K562 (cell line): ENCODE data around the gene PRRG4. TPM values are rescaled to one million over a fixed set of nuclear protein-coding genes. Genes with fewer than 3 reads are reported as not detected.

Experiments
- ATAC-seq: fragments of 200-7000 bp; cut with Tn5 transposase; 3 replicates; pipeline ENCODE4 v1.9.1; 2020; ENCODE audit warnings: moderate library complexity
- BruUV-seq: library from RNA; stranded (reverse); fragments of 400-500 nt; replicated peaks from 2 replicates; lab custom pipeline; 2021; lab: Mats Ljungman, UMichigan
- CTCF ChIA-PET: fragments of 300-600 bp; formaldehyde crosslinking; extraction: SDS; loops from one replicate; lab custom pipeline; 2021; ENCODE audit warnings: low intra/inter-chr PET ratio; lab: Yijun Ruan, JAX
- POLR2A ChIA-PET: fragments of 300-600, 350-650 bp; sonication (Branson Sonifier 250); formaldehyde crosslinking; extraction: SDS; loops from one replicate; lab custom pipeline; 2021; ENCODE audit warnings: antibody characterized with exemption, inconsistent platforms; lab: Yijun Ruan, JAX
- DNase-seq, 4 experiments: peaks; one replicate each; pipeline versions ENCODE4 v3.0.0 to v3.0.0-alpha.2; 2011 to 2018; ENCODE audit warnings: low spot score in 3 of 4, mixed read lengths in 3 of 4; ENCODE audit errors: extremely low read depth in 1 of 4
- FAIRE-seq: peaks from 2 replicates; lab custom pipeline; 2011; peaks lifted over from hg19 to GRCh38; lab: Jason Lieb, UNC
- H2AFZ ChIP-seq: 2 replicates; pipeline ENCODE4 v1.6.0; 2011; ENCODE audit warnings: low read depth, low read length, control low read depth, inconsistent platforms
- H3K27ac ChIP-seq: fragments of 200-600 bp; 3 replicates; pipeline ENCODE4 v1.8.0; 2011; ENCODE audit warnings: low read depth, mild to moderate bottlenecking, control low read depth, inconsistent platforms, low read length, moderate library complexity, mixed read lengths; ENCODE audit errors: extremely low read depth
- H3K27me3 ChIP-seq, 2 experiments: fragments of 300-600 bp in 1 of 2; 2 replicates in 1 of 2; 3 replicates in 1 of 2; pipeline versions ENCODE4 v1.6.0 to v1.8.0; 2011; ENCODE audit warnings: inconsistent platforms in 2 of 2, low read length in 2 of 2, mild to moderate bottlenecking in 1 of 2, mixed read lengths in 1 of 2, moderate library complexity in 1 of 2; ENCODE audit not compliant: control insufficient read depth in 2 of 2, insufficient read depth in 2 of 2
- H3K36me3 ChIP-seq: fragments of 300-600 bp; 3 replicates; pipeline ENCODE4 v1.8.0; 2011; ENCODE audit warnings: mild to moderate bottlenecking, low read length, inconsistent platforms; ENCODE audit not compliant: control insufficient read depth, insufficient read depth
- H3K4me1 ChIP-seq, 2 experiments: fragments of 200-600 bp in 1 of 2; replicated peaks in 1 of 2; 2 replicates in 1 of 2; 3 replicates in 1 of 2; pipeline versions ENCODE4 v1.5.1 to v1.8.0; 2011; ENCODE audit warnings: inconsistent platforms in 2 of 2, low read length in 2 of 2, mild to moderate bottlenecking in 1 of 2, mixed read lengths in 1 of 2, moderate library complexity in 1 of 2; ENCODE audit not compliant: control insufficient read depth in 2 of 2, insufficient read depth in 2 of 2
- H3K4me2 ChIP-seq: 2 replicates; pipeline ENCODE4 v1.6.1; 2011; ENCODE audit warnings: low read length, control low read depth, inconsistent platforms, mixed read lengths; ENCODE audit not compliant: insufficient read depth
- H3K4me3 ChIP-seq: fragments of 200-600 bp; sonication (generic), shearing (Covaris generic); 2 replicates; pipeline ENCODE4 v1.5.1; 2016; ENCODE audit warnings: control low read depth, inconsistent platforms
- H3K79me2 ChIP-seq: fragments of 200-600 bp; 3 replicates; pipeline ENCODE4 v1.8.0; 2011; ENCODE audit warnings: low read length, inconsistent platforms; ENCODE audit not compliant: control insufficient read depth, insufficient read depth
- H3K9ac ChIP-seq, 2 experiments: 2 replicates each; pipeline versions ENCODE4 v1.6.0 to v1.6.1; 2011; ENCODE audit warnings: low read depth in 2 of 2, low read length in 2 of 2, control low read depth in 1 of 2, inconsistent platforms in 1 of 2, mild to moderate bottlenecking in 1 of 2, mixed read lengths in 1 of 2; ENCODE audit not compliant: insufficient read depth in 1 of 2
- H3K9me1 ChIP-seq: one replicate; pipeline ENCODE4 v1.6.0; 2011; ENCODE audit warnings: inconsistent platforms, mild to moderate bottlenecking, low read length, moderate library complexity; ENCODE audit not compliant: control insufficient read depth, insufficient read depth
- H3K9me3 ChIP-seq: replicated peaks from 2 replicates; pipeline ENCODE4 v1.5.1; 2011; ENCODE audit warnings: low read depth, low read length, inconsistent platforms; ENCODE audit not compliant: control insufficient read depth, insufficient read depth
- H4K20me1 ChIP-seq: replicated peaks from 2 replicates; pipeline ENCODE4 v1.6.1; 2011; ENCODE audit warnings: low read length, inconsistent platforms, mixed read lengths; ENCODE audit not compliant: control insufficient read depth, insufficient read depth
- CEBPB ChIP-seq: fragments of 450-650 bp; IDR thresholded peaks from 2 replicates; pipeline ENCODE4 v1.6.1; 2016; ENCODE audit warnings: missing genetic modification characterization, missing compliant biosample characterization
- CEBPG ChIP-seq, 3 experiments: fragments of 200-800 bp in 1 of 3; sonication (Bioruptor generic) in 1 of 3; sonication (generic) in 1 of 3; formaldehyde crosslinking in 1 of 3; IDR thresholded peaks in 2 of 3; conservative IDR thresholded peaks in 1 of 3; 2 replicates each; pipeline versions ENCODE4 v1.6.1 to v1.8.0; 2016 to 2022; ENCODE audit warnings: missing compliant biosample characterization in 2 of 3, missing genetic modification characterization in 2 of 3, mild to moderate bottlenecking in 1 of 3, missing genetic modification reagents in 1 of 3
- CTBP1 ChIP-seq: fragments of 450-650 bp; IDR thresholded peaks from 2 replicates; pipeline ENCODE4 v1.6.1; 2016; ENCODE audit warnings: borderline replicate concordance
- ELF2 ChIP-seq: fragments of 250-450 bp; sonication (Bioruptor Pico); IDR thresholded peaks from 2 replicates; pipeline ENCODE4 v1.5.0; 2021; ENCODE audit warnings: mild to moderate bottlenecking
- EZH2 ChIP-seq: IDR thresholded peaks from 2 replicates; pipeline ENCODE4 v1.6.1; 2012; ENCODE audit warnings: low read depth, mild to moderate bottlenecking, inconsistent platforms, low read length, borderline replicate concordance
- FOXP4 ChIP-seq: sonication (generic); formaldehyde crosslinking; IDR thresholded peaks from 2 replicates; pipeline ENCODE4 v1.8.0; 2022; ENCODE audit warnings: mild to moderate bottlenecking, missing genetic modification reagents, borderline replicate concordance
- NR2C1 ChIP-seq, 2 experiments: fragments of 450-650 bp; IDR thresholded peaks; 2 replicates each; pipeline ENCODE4 v1.6.1; 2017; ENCODE audit warnings: mild to moderate bottlenecking in 2 of 2, antibody characterized with exemption in 1 of 2, inconsistent platforms in 1 of 2, missing compliant biosample characterization in 1 of 2, missing genetic modification characterization in 1 of 2
- POLR3G ChIP-seq: IDR thresholded peaks from 2 replicates; pipeline ENCODE4 v1.6.1; 2011; ENCODE audit not compliant: insufficient read length, insufficient replicate concordance; ENCODE audit errors: extremely low read depth
- SAFB ChIP-seq: fragments of 200-400 bp; formaldehyde crosslinking; IDR thresholded peaks from 2 replicates; pipeline ENCODE4 v1.6.1; 2017; ENCODE audit warnings: low read depth, low read length, borderline replicate concordance
- WGBS: fragments of 100-300 bp; shearing (Covaris generic); methylation state at CpG from one replicate; pipeline ENCODE4 v1.1.6; 2016; ENCODE audit warnings: low coverage, mixed read lengths; ENCODE audit not compliant: insufficient coverage; ENCODE audit errors: missing lambda C conversion rate; 5-methylcytosine and 5-hydroxymethylcytosine counted together
- in situ Hi-C: fragments of 300-500 bp; cut with MboI; formaldehyde crosslinking; loops from 4 replicates; pipeline ENCODE4 v1.15.0; 2018; ENCODE audit warnings: inconsistent platforms, mixed read lengths
- intact Hi-C: fragments of 100-400 bp; cut with micrococcal nuclease; formaldehyde crosslinking; loops from 2 replicates; pipeline ENCODE4 v1.14.2; 2022
- polyA plus RNA-seq, 8 experiments: library from polyadenylated mRNA; depleted of rRNA in 4 of 8; stranded (reverse) in 5 of 8; unstranded in 3 of 8; fragments of >200 nt; fragmentation: Nextera tagmentation in 2 of 8; fragmentation: Illumina TruSeq in 1 of 8; extraction: Ambion mirVana in 2 of 8; extraction: Trizol in 1 of 8; gene quantifications; 2 replicates each; pipeline versions ENCODE4 v1.2.1 to v1.2.3, GENCODE V29; 2011 to 2014; ENCODE audit warnings: inconsistent platforms in 1 of 8, missing spikeins in 1 of 8
- total RNA-seq, 7 experiments: library from RNA; depleted of rRNA in 6 of 7; stranded (reverse); fragments of >200 nt in 6 of 7; fragmentation: Illumina TruSeq in 2 of 7; extraction: Trizol in 2 of 7; gene quantifications; 2 replicates each; pipeline versions ENCODE4 v1.2.1 to v1.2.3, GENCODE V29; 2011 to 2021; ENCODE audit warnings: low replicate concordance in 1 of 7

The PRRG4 gene
- total and polyA plus RNA-seq, 9 of the 15 experiments (the other 6 are each of a cell fraction or from before 2014, with no cell fraction given), result not detected

- no peak for TF ChIP-seq NR2C1 (IDR thresholded peaks at IDR 0.05)
- TF ChIP-seq NR2C1 (tag; IDR thresholded peaks at IDR 0.05), result no peak
- TF ChIP-seq POLR3G, result no peak
- TF ChIP-seq SAFB, result no peak
- TF ChIP-seq CTBP1, result no peak
- TF ChIP-seq EZH2, result no peak
- TF ChIP-seq ELF2 (CRISPR knock-in tag), result no peak
Observed at GRCh38 chr11:32829157-32829679, 509 bp upstream of the PRRG4 start (continued).

GRCh38 chr11:32830413-32830738 is 649 bp downstream of the PRRG4 start:
- intact Hi-C loops, result no loop called here
- Histone ChIP-seq H3K36me3 (no peaks in the 10 kb centered on the region), H3K27ac (no peak overlapping the region), H3K9me3 (no peaks in the 10 kb centered on the region), H4K20me1 (no peaks in the 10 kb centered on the region), H3K9ac (no peak overlapping the region), H3K79me2 (no peaks in the 10 kb centered on the region), H2AFZ (no peak overlapping the region), H3K9me1 (no peaks in the 10 kb centered on the region), H3K4me2 (no peak overlapping the region), H3K27me3 (peaks cover 17 to 23% of the 10 kb centered on the region in 2 experiments), H3K4me1 (peaks cover 0 to 9% of the 10 kb centered on the region in 2 experiments; a peak in 2 of 5 replicates), H3K4me3 (no peak overlapping the region)
- 0 out of 2 replicates have a peak, but pooled peaks have one; percentile 38 for TF ChIP-seq CEBPG (CRISPR knock-in tag; IDR thresholded peaks at IDR 0.05)
- peak; percentile 39 to 63; a peak in 2 of 4 replicates for TF ChIP-seq CEBPG (tag; conservative IDR thresholded peaks at IDR 0.05 in 1 of 2, IDR thresholded peaks at IDR 0.05 in 1 of 2)
- peak; percentile 73 for TF ChIP-seq CEBPB
- no peak for TF ChIP-seq FOXP4
- FAIRE-seq (no peak), ATAC-seq (no peak), DNase-seq (no peak)
- WGBS, result 12% methylated on average over 6 of the region's 6 CpGs
- in situ Hi-C loops, result no loop called here
- POLR2A ChIA-PET, result no interaction called here
- CTCF ChIA-PET, result no interaction called here
- BruUV-seq, result no TSS peak
